ENCODE data around the gene MEF2D.

GRCh38 chr1:156438278-156438987 lies 62.1 kb downstream of the MEF2D start:
- TF ChIP-seq EZH2 (IDR thresholded peaks at IDR 0.05; ENCODE audit: borderline replicate concordance, low read length) (no peak), CTCF (IDR thresholded peaks at IDR 0.05; ENCODE audit: low read length) (no peak)
